WERI-Rb-1 (cell line): Measurements from ENCODE around the gene TIMP2.
A peak's percentile ranks its signal among the peaks of the same experiment; 100 is the strongest.

Experiments used
- DNase-seq: peaks from one replicate; pipeline ENCODE4 v3.0.0-alpha.2; 2020
- H3K27ac ChIP-seq: fragments of 250-450 bp; sonication (Bioruptor Pico); 2 replicates; pipeline ENCODE4 v1.5.1; 2020; ENCODE audit warnings: mild to moderate bottlenecking, moderate library complexity
- H3K27me3 ChIP-seq: fragments of 250-450 bp; sonication (Bioruptor Pico); 2 replicates; pipeline ENCODE4 v1.5.1; 2021; ENCODE audit warnings: mild to moderate bottlenecking, low read depth, moderate library complexity; ENCODE audit not compliant: insufficient read depth, severe bottlenecking
- H3K36me3 ChIP-seq: fragments of 250-450 bp; sonication (Bioruptor Pico); 2 replicates; pipeline ENCODE4 v1.5.1; 2020; ENCODE audit warnings: mild to moderate bottlenecking, moderate library complexity
- H3K4me3 ChIP-seq: 2 replicates; pipeline ENCODE4 v1.5.1; 2011; ENCODE audit warnings: low read depth, mild to moderate bottlenecking, control low read depth, low read length
- H3K9me3 ChIP-seq: fragments of 250-450 bp; sonication (Bioruptor Pico); 2 replicates; pipeline ENCODE4 v1.5.1; 2021; ENCODE audit warnings: mild to moderate bottlenecking, moderate library complexity; ENCODE audit not compliant: severe bottlenecking
- CTCF ChIP-seq: IDR thresholded peaks from 2 replicates; pipeline ENCODE4 v1.5.1; 2011; ENCODE audit warnings: low read depth, mild to moderate bottlenecking, control low read depth, inconsistent platforms, low read length

Gene TIMP2

GRCh38 chr17:78844301-78845005 lies 80.7 kb downstream of the TIMP2 start:
- no peaks in the 10 kb centered on the region for H3K27me3 ChIP-seq
- no peaks in the 10 kb centered on the region for H3K9me3 ChIP-seq
- no peak overlapping the region for H3K27ac ChIP-seq
- H3K36me3 ChIP-seq = peaks cover 4% of the 10 kb centered on the region
- no peak for TF ChIP-seq CTCF
- no peak for DNase-seq
- H3K4me3 ChIP-seq = no peak overlapping the region

- peak; percentile 63 for DNase-seq
- peak; percentile 95 for TF ChIP-seq CTCF
Observed at GRCh38 chr17:78842881-78843565, 82.2 kb downstream of the TIMP2 start.

GRCh38 chr17:78840780-78841611 lies 84.2 kb downstream of the TIMP2 start, which contains the start of gene USP36:
TSS of gene USP36 (minus strand) at chr17:78840814. CDS start at chr17:78836363, 4,451 bp downstream.
- DNase-seq = peak; percentile 100
- H3K9me3 ChIP-seq = no peaks in the 10 kb centered on the region
- peak within 1 kb of the TSS; percentile 95 for H3K27ac ChIP-seq
- H3K4me3 ChIP-seq = peak within 1 kb of the TSS; percentile 78
- TF ChIP-seq CTCF = peak; percentile 25; the same call in 1 of the 2 replicates
- peaks cover 28% of the 10 kb centered on the region for H3K36me3 ChIP-seq
- H3K27me3 ChIP-seq = no peaks in the 10 kb centered on the region

More at GRCh38 chr17:78842881-78843565, 82.2 kb downstream of the TIMP2 start:
- no peaks in the 10 kb centered on the region for H3K9me3 ChIP-seq
- peaks cover 8% of the 10 kb centered on the region for H3K36me3 ChIP-seq
- H3K27me3 ChIP-seq = no peaks in the 10 kb centered on the region
- no peak overlapping the region for H3K27ac ChIP-seq
- H3K4me3 ChIP-seq = no peak overlapping the region

- H3K9me3 ChIP-seq = no peaks in the 10 kb centered on the region
- no peak for TF ChIP-seq CTCF
- peaks cover 34% of the 10 kb centered on the region for H3K36me3 ChIP-seq
- H3K4me3 ChIP-seq = peak overlapping the region; percentile 78
- H3K27ac ChIP-seq = peak overlapping the region; percentile 88
- no peak for DNase-seq
- no peaks in the 10 kb centered on the region for H3K27me3 ChIP-seq
Observed at GRCh38 chr17:78840530-78840779, 84.7 kb downstream of the TIMP2 start.

GRCh38 chr17:78839762-78840529 lies 85.2 kb downstream of the TIMP2 start:
- DNase-seq = no peak
- Histone ChIP-seq H3K36me3 (peaks cover 39% of the 10 kb centered on the region), H3K27ac (peak overlapping the region; percentile 88), H3K9me3 (no peaks in the 10 kb centered on the region), H3K27me3 (no peaks in the 10 kb centered on the region), H3K4me3 (peak overlapping the region; percentile 78)
- no peak for TF ChIP-seq CTCF
